Panc1 (cell line): ENCODE data around the gene C3orf38. TPM values are rescaled to one million over a fixed set of nuclear protein-coding genes. Genes with fewer than 3 reads are reported as not detected.

ENCODE experiments used
- ATAC-seq: fragments of 200-7000 bp; cut with Tn5 transposase; 2 replicates; pipeline ENCODE4 v1.9.1; 2020; ENCODE audit warnings: mild to moderate bottlenecking, moderate library complexity
- BruUV-seq: library from RNA; stranded (reverse); fragments of 400-500 nt; replicated peaks from 2 replicates; lab custom pipeline; 2021; lab: Mats Ljungman, UMichigan
- CTCF ChIA-PET: fragments of 300-600 bp; sonication (Branson Sonifier 250); formaldehyde crosslinking; loops from one replicate; lab custom pipeline; 2022; ENCODE audit warnings: antibody characterized with exemption; lab: Charles Lee
- POLR2A ChIA-PET: fragments of 300-600 bp; sonication (Branson Sonifier 250); formaldehyde crosslinking; loops from one replicate; lab custom pipeline; 2022; ENCODE audit warnings: antibody characterized with exemption; lab: Charles Lee
- DNase-seq: peaks from one replicate; pipeline ENCODE4 v3.0.0-alpha.2; 2010; ENCODE audit warnings: low read depth, low spot score
- H3K27ac ChIP-seq: 2 replicates; pipeline ENCODE4 v1.5.1; 2011; ENCODE audit warnings: mild to moderate bottlenecking, low read length, inconsistent platforms
- H3K27me3 ChIP-seq: fragments of 200-500 bp; sonication (Bioruptor generic); 2 replicates; pipeline ENCODE4 v1.6.0; 2014; ENCODE audit warnings: low read length, inconsistent platforms; ENCODE audit not compliant: control insufficient read depth, insufficient read depth
- H3K36me3 ChIP-seq: fragments of 200-500 bp; sonication (Bioruptor generic); 2 replicates; pipeline ENCODE4 v1.5.1; 2014; ENCODE audit warnings: inconsistent platforms, mild to moderate bottlenecking, low read length, moderate library complexity; ENCODE audit not compliant: control insufficient read depth, insufficient read depth
- H3K4me1 ChIP-seq: 2 replicates; pipeline ENCODE4 v1.5.1; 2011; ENCODE audit warnings: inconsistent platforms, mild to moderate bottlenecking, low read length, moderate library complexity; ENCODE audit not compliant: control insufficient read depth, insufficient read depth
- H3K4me3 ChIP-seq, 2 experiments: 2 replicates each; pipeline ENCODE4 v1.5.1; 2011 to 2012; ENCODE audit warnings: low read depth in 2 of 2, low read length in 2 of 2, mild to moderate bottlenecking in 2 of 2, inconsistent platforms in 1 of 2, moderate library complexity in 1 of 2
- H3K9me3 ChIP-seq: fragments of 200-500 bp; sonication (Bioruptor generic); 2 replicates; pipeline ENCODE4 v1.5.1; 2014; ENCODE audit warnings: low read depth, mild to moderate bottlenecking, inconsistent platforms, low read length, moderate library complexity; ENCODE audit not compliant: control insufficient read depth, insufficient read depth
- POLR2AphosphoS5 ChIP-seq: IDR thresholded peaks from 2 replicates; pipeline ENCODE4 v1.6.1; 2012; ENCODE audit warnings: mild to moderate bottlenecking, low read depth, low read length, moderate library complexity
- SIN3A ChIP-seq: IDR thresholded peaks from 2 replicates; pipeline ENCODE4 v1.6.1; 2012; ENCODE audit warnings: low read depth, mild to moderate bottlenecking, low read length, moderate library complexity, borderline replicate concordance; ENCODE audit not compliant: insufficient read depth
- TCF7L2 ChIP-seq: IDR thresholded peaks from 2 replicates; pipeline ENCODE4 v1.6.1; 2011; ENCODE audit warnings: mild to moderate bottlenecking, low read depth, low read length, inconsistent platforms
- in situ Hi-C: cut with HindIII; loops from 2 replicates; pipeline ENCODE4 v1.10.0; 2016; ENCODE audit warnings: low sequenced_read_pairs, low pct_unique_long_range_greater_than_20kb
- intact Hi-C: fragments of 100-400 bp; cut with micrococcal nuclease; formaldehyde crosslinking; loops from one replicate; pipeline ENCODE4 v1.10.0; 2022; ENCODE audit not compliant: unreplicated experiment
- total RNA-seq: library from RNA; stranded (reverse); gene quantifications from one replicate; pipeline ENCODE4 v1.2.1, GENCODE V29; 2021; ENCODE audit not compliant: unreplicated experiment
- TF ChIP-seq, protein P1 (sequence below): fragments of 450-650 bp; IDR thresholded peaks from 2 replicates; pipeline ENCODE4 v1.5.1; 2017; ENCODE audit warnings: mild to moderate bottlenecking
- TF ChIP-seq, protein P2 (sequence below), 2 experiments: IDR thresholded peaks; 2 replicates each; pipeline ENCODE4 v1.6.1; 2011 to 2012; ENCODE audit warnings: low read depth in 2 of 2, control low read depth in 1 of 2, low read length in 1 of 2, mild to moderate bottlenecking in 1 of 2, moderate library complexity in 1 of 2; ENCODE audit not compliant: insufficient read depth in 1 of 2

Gene C3orf38
- total RNA-seq, 1 experiment from 2014 or later: 14.3 TPM

DNA sequence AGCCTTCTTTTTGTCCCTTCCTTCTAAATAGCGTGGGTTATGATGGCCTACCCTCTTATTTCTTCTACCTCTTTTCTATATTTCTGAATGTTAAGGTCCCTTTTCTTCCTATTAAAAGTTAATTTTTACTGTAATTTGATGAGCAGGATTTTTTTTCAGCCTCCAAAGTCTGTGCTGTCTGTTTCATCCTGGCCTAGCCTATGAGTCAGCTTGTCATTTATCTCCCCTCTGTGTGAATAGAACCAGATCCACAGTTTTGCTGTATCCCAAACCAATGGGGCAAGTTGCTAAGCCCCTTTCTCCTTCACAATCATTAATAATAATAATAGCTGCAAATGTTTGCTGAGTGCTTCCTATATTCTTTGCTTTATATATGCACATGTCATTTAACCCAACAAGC lies 18.1 kb upstream of the C3orf38 start:
- DNase-seq (no peak), ATAC-seq (no peak)
- H3K4me1 ChIP-seq: no peaks in the 10 kb centered on the region
- BruUV-seq: no TSS peak
- no peak overlapping the region for H3K27ac ChIP-seq
- H3K36me3 ChIP-seq: no peaks in the 10 kb centered on the region; the same call in 1 of the 2 replicates
- ChIA-PET CTCF (no interaction called here), POLR2A (no interaction called here)
- H3K4me3 ChIP-seq: no peak overlapping the region
- intact Hi-C loops: no loop called here
- TF ChIP-seq TCF7L2 (no peak), SIN3A (no peak), POLR2AphosphoS5 (no peak)
- TF ChIP-seq, protein P1, sequence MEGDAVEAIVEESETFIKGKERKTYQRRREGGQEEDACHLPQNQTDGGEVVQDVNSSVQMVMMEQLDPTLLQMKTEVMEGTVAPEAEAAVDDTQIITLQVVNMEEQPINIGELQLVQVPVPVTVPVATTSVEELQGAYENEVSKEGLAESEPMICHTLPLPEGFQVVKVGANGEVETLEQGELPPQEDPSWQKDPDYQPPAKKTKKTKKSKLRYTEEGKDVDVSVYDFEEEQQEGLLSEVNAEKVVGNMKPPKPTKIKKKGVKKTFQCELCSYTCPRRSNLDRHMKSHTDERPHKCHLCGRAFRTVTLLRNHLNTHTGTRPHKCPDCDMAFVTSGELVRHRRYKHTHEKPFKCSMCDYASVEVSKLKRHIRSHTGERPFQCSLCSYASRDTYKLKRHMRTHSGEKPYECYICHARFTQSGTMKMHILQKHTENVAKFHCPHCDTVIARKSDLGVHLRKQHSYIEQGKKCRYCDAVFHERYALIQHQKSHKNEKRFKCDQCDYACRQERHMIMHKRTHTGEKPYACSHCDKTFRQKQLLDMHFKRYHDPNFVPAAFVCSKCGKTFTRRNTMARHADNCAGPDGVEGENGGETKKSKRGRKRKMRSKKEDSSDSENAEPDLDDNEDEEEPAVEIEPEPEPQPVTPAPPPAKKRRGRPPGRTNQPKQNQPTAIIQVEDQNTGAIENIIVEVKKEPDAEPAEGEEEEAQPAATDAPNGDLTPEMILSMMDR: no peak
- TF ChIP-seq, protein P2, sequence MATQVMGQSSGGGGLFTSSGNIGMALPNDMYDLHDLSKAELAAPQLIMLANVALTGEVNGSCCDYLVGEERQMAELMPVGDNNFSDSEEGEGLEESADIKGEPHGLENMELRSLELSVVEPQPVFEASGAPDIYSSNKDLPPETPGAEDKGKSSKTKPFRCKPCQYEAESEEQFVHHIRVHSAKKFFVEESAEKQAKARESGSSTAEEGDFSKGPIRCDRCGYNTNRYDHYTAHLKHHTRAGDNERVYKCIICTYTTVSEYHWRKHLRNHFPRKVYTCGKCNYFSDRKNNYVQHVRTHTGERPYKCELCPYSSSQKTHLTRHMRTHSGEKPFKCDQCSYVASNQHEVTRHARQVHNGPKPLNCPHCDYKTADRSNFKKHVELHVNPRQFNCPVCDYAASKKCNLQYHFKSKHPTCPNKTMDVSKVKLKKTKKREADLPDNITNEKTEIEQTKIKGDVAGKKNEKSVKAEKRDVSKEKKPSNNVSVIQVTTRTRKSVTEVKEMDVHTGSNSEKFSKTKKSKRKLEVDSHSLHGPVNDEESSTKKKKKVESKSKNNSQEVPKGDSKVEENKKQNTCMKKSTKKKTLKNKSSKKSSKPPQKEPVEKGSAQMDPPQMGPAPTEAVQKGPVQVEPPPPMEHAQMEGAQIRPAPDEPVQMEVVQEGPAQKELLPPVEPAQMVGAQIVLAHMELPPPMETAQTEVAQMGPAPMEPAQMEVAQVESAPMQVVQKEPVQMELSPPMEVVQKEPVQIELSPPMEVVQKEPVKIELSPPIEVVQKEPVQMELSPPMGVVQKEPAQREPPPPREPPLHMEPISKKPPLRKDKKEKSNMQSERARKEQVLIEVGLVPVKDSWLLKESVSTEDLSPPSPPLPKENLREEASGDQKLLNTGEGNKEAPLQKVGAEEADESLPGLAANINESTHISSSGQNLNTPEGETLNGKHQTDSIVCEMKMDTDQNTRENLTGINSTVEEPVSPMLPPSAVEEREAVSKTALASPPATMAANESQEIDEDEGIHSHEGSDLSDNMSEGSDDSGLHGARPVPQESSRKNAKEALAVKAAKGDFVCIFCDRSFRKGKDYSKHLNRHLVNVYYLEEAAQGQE (IDR thresholded peaks at IDR 0.05; ENCODE audit: insufficient read depth in 1 of 2, low read depth in 2 of 2, low read length in 1 of 2): no peak
- H3K9me3 ChIP-seq: no peaks in the 10 kb centered on the region
- H3K27me3 ChIP-seq: no peaks in the 10 kb centered on the region
- in situ Hi-C loops: no loop called here

DNA sequence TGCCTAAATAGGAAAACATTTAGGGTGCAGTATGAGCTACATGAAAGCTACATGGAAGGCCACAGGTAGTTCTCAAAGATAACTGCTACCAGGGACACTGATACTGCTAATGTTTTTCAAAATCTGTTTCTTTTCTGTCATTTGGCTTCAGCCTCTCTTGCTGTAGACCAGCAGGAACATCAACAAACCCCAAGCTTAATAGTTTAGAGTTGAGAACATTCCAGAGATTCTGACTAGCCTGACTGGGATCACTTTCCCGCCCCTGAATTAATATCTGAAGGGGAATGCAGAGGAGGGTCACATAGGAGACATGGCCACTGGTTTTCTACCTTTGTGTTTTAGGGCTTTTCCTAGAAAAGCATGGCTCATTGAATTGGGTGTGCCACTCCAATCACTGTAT lies 16.9 kb upstream of the C3orf38 start:
- no peak for ATAC-seq
- no TSS peak for BruUV-seq

More for the DNA sequence above, 16.9 kb upstream of the C3orf38 start:
- ChIA-PET POLR2A (no interaction called here), CTCF (no interaction called here)
- no peak for DNase-seq
- H3K4me3 ChIP-seq: no peak overlapping the region
- intact Hi-C loops (no loop called here), in situ Hi-C loops (no loop called here)
- no peaks in the 10 kb centered on the region for H3K27me3 ChIP-seq
- TF ChIP-seq, protein P1: no peak
- TF ChIP-seq, protein P2 (IDR thresholded peaks at IDR 0.05; ENCODE audit: insufficient read depth in 1 of 2, low read depth in 2 of 2, low read length in 1 of 2): no peak
- TF ChIP-seq TCF7L2 (no peak), SIN3A (no peak), POLR2AphosphoS5 (no peak)
- no peaks in the 10 kb centered on the region; the same call in 1 of the 2 replicates for H3K36me3 ChIP-seq
- H3K4me1 ChIP-seq: no peaks in the 10 kb centered on the region
- H3K27ac ChIP-seq: no peak overlapping the region
- no peaks in the 10 kb centered on the region for H3K9me3 ChIP-seq
